ENCODE measurements around the gene NRARP. TPM values are rescaled to one million over a fixed set of nuclear protein-coding genes. Genes with fewer than 3 reads are reported as not detected.

Gene NRARP
- total and polyA plus RNA-seq, 2 of the 13 experiments (the other 11 are each of a cell fraction or from before 2014, with no cell fraction given): 0.22 to 0.46 TPM

- TF ChIP-seq CAMTA2 (CRISPR knock-in tag; IDR thresholded peaks at IDR 0.05; ENCODE audit: borderline replicate concordance) (no peak), ZHX1 (CRISPR knock-in tag; IDR thresholded peaks at IDR 0.05; ENCODE audit: low read depth) (no peak), ZBTB42 (CRISPR knock-in tag; IDR thresholded peaks at IDR 0.05) (no peak), CHD4 (IDR thresholded peaks at IDR 0.05; ENCODE audit: borderline replicate concordance, low read length) (no peak), MED8 (CRISPR knock-in tag; IDR thresholded peaks at IDR 0.05; ENCODE audit: insufficient replicate concordance) (no peak), ZNF121 (CRISPR knock-in tag; IDR thresholded peaks at IDR 0.05) (no peak), ZFP41 (CRISPR knock-in tag; IDR thresholded peaks at IDR 0.05; ENCODE audit: borderline replicate concordance) (no peak), TEF (CRISPR knock-in tag; IDR thresholded peaks at IDR 0.05) (no peak), RORA (CRISPR knock-in tag; IDR thresholded peaks at IDR 0.05) (no peak), TBP (CRISPR knock-in tag; IDR thresholded peaks at IDR 0.05) (no peak), SMARCC2 (IDR thresholded peaks at IDR 0.05) (no peak), ZEB1 (IDR thresholded peaks at IDR 0.05; ENCODE audit: insufficient replicate concordance, low read depth) (no peak), ZNF383 (CRISPR knock-in tag; IDR thresholded peaks at IDR 0.05; ENCODE audit: borderline replicate concordance) (no peak), ZNF891 (CRISPR knock-in tag; IDR thresholded peaks at IDR 0.05) (no peak), CENPBD1 (CRISPR knock-in tag; IDR thresholded peaks at IDR 0.05; ENCODE audit: borderline replicate concordance, low read depth) (no peak), TAF15 (IDR thresholded peaks at IDR 0.05; ENCODE audit: low read depth, low read length, poor library complexity, severe bottlenecking) (no peak), SOX5 (CRISPR knock-in tag; IDR thresholded peaks at IDR 0.05; ENCODE audit: borderline replicate concordance) (peak; percentile 89), ZNF225 (CRISPR knock-in tag; IDR thresholded peaks at IDR 0.05) (no peak), SOX13 (IDR thresholded peaks at IDR 0.05) (0 out of 2 replicates have a peak, but pooled peaks have one; percentile 52), SOX13 (CRISPR knock-in tag; conservative IDR thresholded peaks at IDR 0.05 in 1 of 2, IDR thresholded peaks at IDR 0.05 in 1 of 2) (peak in 1 of 2 experiments; percentile 88; a peak in 2 of 4 replicates), ETS1 (CRISPR knock-in tag; IDR thresholded peaks at IDR 0.05) (no peak), ATRX (CRISPR knock-in tag; IDR thresholded peaks at IDR 0.05; ENCODE audit: borderline replicate concordance) (no peak)
Measured at GRCh38 chr9:137302118-137302448, at the start of gene NRARP (continued).
